NCI-H774 (cell line): Measurements from ENCODE around the gene SLC4A2.
A peak's percentile ranks its signal among the peaks of the same experiment; 100 is the strongest.
"Not testable (repeated sequence)": the region's sequence is repeated elsewhere in the genome, so short reads cannot be mapped to it uniquely, and the experiment has no call there.

Experiments used
- DNase-seq: peaks from one replicate; lab custom pipeline; 2025; lab: John Stamatoyannopoulos, UW

SLC4A2 gene, protein sequence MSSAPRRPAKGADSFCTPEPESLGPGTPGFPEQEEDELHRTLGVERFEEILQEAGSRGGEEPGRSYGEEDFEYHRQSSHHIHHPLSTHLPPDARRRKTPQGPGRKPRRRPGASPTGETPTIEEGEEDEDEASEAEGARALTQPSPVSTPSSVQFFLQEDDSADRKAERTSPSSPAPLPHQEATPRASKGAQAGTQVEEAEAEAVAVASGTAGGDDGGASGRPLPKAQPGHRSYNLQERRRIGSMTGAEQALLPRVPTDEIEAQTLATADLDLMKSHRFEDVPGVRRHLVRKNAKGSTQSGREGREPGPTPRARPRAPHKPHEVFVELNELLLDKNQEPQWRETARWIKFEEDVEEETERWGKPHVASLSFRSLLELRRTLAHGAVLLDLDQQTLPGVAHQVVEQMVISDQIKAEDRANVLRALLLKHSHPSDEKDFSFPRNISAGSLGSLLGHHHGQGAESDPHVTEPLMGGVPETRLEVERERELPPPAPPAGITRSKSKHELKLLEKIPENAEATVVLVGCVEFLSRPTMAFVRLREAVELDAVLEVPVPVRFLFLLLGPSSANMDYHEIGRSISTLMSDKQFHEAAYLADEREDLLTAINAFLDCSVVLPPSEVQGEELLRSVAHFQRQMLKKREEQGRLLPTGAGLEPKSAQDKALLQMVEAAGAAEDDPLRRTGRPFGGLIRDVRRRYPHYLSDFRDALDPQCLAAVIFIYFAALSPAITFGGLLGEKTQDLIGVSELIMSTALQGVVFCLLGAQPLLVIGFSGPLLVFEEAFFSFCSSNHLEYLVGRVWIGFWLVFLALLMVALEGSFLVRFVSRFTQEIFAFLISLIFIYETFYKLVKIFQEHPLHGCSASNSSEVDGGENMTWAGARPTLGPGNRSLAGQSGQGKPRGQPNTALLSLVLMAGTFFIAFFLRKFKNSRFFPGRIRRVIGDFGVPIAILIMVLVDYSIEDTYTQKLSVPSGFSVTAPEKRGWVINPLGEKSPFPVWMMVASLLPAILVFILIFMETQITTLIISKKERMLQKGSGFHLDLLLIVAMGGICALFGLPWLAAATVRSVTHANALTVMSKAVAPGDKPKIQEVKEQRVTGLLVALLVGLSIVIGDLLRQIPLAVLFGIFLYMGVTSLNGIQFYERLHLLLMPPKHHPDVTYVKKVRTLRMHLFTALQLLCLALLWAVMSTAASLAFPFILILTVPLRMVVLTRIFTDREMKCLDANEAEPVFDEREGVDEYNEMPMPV

DNA sequence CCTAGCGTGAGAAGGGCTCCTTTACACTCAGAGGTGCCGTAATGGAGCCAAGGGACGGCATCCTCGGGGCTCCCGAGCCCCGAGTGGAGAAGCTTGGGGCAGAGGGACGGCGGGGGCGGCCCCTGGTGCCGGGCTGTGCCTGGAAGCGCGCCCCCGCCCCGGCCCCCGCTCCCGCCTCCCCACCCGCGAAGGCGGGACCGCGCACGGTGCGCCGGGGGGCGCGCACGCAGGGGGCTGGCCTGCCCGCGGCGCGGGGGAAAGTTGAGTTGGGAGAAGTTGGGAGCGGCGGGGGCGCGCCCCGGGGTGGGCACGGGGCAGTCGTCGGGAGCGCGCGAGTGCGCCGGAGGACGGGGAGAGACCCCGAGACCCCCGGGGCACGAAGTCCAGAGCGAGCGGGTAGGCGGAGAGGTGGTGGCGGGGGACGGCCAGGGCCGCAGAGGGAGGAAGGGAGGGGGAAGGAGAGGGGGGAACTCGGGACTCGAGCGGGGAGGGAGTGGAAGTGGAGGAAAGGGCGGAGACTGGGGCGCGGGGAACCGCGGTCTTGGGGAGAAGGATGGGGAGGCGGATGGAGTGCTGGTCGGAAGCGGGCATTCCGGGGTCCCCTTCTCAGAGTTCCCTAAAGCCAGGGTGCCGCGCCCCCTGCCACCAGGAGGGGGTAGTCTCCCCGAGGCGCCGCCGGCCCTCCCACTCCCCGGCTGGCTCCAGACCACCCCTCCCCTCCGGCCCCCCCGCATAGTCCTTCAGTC, at the start of gene SLC4A2:
Gene SLC4A2 (plus strand): TSS at position 223 of the 746 bp plus-strand sequence. CDS start 2,399 bp downstream, outside the sequence.
- DNase-seq = peak; percentile 80

DNA sequence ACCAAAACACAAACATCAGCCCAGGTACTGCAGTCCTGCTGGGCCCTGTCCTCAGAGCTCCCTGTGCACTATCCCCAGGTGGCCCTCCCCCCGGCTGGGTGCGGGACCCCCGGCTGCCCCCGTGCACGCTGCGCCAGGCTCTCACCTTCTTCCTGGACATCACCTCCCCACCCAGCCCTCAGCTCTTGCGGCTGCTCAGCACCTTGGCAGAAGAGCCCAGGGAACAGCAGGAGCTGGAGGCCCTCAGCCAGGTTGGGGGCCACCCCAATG, 49.4 kb upstream of the SLC4A2 start:
- DNase-seq = no peak

DNA sequence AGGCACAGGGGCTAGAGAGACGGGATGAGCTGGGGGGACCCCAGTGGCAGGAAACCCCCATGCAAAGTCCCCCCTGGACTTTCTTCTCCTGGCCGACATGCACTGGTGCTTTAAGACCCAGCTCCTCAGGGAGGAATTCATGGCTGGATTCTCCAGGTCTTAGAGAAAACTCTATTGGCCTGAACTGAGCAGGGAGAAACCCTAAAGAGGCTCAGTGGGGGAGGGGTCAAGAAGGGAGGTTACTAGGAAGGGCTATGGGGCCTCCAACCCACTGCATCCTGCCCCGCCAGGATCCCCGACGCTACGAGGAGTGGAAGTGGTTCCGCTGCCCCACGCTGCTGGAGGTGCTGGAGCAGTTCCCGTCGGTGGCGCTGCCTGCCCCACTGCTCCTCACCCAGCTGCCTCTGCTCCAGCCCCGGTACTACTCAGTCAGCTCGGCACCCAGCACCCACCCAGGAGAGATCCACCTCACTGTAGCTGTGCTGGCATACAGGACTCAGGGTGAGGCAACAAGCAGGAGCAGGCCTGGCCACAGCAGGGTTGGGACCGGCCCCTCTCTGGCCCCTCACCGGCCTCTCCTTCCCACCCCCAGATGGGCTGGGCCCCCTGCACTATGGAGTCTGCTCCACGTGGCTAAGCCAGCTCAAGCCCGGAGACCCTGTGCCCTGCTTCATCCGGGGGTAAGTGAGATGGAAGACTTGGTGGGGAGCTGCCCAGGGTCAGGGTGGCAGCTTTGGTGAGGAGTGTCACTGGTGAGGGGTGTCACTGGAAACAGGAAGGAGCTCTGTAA, 48.9 kb upstream of the SLC4A2 start:
- no peak for DNase-seq

DNA sequence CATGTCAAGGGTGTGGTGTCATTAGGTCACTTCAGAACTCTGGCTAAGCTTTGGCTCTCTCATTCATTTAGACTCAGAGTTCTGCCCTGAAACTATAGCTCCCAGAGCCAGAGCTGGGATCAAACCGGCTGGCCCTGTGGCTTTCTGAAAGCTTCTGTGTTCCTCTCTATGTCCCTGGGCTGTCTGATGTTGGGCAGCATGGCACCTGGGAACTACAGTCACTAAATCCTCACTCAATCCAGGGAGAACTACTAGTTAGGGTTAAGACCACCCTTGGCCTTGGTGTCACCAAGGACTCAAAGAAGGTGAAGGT, 48.3 kb upstream of the SLC4A2 start:
- DNase-seq = no peak

DNA sequence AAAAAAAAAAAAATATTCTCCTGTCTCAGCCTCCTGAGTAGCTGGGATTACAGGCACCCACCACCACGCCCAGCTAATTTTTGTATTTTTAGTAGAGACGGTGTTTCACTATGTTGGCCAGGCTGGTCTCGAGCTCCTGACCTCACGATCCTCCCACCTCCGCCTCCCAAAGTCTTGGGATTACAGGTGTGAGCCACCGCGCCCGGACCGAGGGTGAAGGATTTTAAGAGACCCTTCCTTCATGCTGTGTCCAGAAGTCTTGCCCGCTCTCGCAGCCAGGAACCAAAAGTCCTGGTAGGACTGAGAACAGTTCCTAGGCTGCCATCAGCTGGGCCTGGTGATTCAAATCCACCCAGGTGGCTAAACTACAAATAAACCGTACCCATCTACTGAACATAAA, 47.8 kb upstream of the SLC4A2 start:
- DNase-seq = not testable (repeated sequence)

DNA sequence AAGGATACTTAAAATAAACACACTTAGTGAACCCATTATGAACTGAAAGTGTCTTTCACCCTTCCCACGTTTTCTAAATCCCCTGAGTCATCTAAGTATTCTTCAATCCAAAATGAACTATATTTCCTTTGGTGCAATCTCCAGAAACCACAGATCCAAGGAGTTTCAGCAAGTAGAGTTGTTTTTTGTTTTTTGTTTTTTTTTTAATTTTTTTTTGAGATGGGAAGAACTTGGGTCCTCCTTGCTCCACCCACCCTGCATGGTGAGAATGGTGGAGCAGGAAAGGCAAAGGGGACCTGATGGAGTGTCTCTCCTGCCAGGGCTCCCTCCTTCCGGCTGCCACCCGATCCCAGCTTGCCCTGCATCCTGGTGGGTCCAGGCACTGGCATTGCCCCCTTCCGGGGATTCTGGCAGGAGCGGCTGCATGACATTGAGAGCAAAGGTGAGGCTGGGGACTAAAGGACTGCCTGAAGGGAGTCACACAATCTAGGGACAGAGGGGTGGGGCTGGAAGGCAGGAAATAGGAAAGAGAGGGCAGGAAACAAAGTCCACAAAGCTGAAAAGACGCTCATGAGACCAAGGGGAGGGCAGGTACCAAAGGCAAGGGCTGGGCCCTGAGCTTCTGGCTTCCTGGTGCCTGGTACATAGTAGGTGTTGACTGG, 47.2 kb upstream of the SLC4A2 start:
- DNase-seq = no peak

DNA sequence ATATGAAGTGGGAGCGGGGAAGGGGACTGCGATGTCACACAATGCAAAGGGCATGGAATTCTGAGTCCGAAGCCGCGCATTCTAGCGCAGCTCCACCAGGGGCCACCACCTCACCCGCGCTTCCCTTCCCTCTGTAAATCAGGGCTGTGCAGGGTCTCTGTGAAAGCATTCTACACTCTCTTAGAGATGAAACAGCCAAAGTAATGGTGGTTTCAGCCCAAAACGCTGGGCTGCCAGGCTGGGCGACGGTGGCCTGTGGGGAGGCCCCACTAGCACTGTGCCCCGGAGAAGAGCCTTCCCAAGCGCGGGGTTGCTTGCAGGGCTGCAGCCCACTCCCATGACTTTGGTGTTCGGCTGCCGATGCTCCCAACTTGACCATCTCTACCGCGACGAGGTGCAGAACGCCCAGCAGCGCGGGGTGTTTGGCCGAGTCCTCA, 46.5 kb upstream of the SLC4A2 start:
- no peak for DNase-seq

DNA sequence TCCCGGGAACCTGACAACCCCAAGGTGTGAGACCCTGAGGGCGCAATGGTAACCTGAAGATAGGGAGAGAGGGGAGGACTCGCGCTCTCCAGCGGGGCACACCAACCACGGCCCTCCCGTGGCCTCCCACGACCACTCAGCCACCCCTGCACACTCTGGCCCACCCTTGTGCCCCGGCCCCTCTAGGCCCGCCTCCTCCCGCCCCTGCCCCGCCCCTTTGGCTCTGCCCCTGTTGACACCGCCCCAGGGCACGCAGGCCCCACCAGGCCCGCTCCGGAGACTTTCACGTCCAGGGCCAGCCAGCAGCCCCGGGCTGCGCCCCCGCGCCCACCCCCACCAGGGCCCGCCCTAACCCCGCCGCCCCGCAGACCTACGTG, 46.0 kb upstream of the SLC4A2 start:
- no peak for DNase-seq

DNA sequence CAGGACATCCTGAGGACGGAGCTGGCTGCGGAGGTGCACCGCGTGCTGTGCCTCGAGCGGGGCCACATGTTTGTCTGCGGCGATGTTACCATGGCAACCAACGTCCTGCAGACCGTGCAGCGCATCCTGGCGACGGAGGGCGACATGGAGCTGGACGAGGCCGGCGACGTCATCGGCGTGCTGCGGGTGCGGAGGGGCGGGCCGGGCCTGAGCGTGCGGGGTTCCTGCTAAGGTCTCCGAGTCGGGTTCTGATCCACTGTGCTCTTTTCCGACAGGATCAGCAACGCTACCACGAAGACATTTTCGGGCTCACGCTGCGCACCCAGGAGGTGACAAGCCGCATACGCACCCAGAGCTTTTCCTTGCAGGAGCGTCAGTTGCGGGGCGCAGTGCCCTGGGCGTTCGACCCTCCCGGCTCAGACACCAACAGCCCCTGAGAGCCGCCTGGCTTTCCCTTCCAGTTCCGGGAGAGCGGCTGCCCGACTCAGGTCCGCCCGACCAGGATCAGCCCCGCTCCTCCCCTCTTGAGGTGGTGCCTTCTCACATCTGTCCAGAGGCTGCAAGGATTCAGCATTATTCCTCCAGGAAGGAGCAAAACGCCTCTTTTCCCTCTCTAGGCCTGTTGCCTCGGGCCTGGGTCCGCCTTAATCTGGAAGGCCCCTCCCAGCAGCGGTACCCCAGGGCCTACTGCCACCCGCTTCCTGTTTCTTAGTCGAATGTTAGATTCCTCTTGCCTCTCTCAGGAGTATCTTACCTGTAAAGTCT, 45.5 kb upstream of the SLC4A2 start:
- DNase-seq = no peak

DNA sequence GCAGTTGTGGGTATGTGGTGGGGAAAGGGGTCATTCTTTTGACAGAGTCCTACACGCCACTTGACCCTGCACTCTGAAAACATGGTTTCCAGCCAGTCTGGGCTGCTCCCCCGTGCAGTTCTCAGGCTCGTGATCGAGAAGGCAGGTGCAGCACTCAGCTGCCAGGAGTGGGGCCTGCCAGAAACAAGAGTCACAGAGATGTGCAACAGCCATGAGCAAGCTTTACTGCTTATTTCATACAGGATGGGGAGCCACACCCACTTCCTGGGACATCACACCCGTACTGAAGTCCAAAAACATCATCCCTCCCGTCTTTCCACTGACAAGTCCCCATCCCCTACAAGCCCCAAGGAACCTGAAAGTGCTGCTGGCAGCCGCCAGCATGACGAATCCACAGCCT, 44.4 kb upstream of the SLC4A2 start:
- DNase-seq = peak; percentile 6

DNA sequence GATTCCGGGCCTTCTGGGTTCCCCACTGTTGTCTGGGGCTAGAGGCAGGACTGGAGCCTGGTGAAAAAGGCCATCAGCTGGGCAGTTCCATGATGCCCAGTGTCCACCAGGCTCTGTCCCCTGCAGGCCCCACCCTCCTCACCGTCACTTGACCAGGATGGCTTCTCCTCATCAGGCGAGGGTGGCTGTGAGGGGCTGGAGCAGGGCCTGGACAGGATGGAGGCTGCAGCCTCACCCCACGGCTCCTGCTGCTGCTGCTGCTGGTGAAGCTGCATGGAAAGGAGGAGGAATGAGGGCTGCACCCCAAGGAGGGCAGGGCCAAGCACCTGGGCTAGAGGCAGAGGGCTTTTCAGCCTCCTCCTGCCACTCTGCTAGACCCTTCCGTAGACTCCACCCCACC, 43.4 kb upstream of the SLC4A2 start:
- no peak for DNase-seq

DNA sequence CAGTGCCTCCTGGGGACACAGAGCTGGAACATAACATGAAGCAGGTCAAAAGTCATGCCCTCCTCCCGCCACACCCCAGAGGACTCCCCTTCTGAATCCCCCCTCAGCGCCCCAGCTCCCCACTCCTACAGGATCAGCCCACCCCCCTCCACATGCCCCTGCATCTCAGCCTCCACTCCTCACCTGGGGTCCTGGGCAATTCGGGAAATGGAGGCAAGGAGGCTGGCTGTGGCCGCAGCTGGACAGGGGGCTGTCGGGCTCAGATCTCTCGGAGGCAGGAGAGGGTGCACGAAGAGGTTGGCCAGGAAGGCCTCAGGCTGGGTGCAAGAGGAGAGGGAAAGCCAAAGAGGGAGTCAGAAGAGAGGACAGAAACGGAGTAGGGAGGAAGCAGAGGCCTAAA, 42.9 kb upstream of the SLC4A2 start:
- DNase-seq = no peak

DNA sequence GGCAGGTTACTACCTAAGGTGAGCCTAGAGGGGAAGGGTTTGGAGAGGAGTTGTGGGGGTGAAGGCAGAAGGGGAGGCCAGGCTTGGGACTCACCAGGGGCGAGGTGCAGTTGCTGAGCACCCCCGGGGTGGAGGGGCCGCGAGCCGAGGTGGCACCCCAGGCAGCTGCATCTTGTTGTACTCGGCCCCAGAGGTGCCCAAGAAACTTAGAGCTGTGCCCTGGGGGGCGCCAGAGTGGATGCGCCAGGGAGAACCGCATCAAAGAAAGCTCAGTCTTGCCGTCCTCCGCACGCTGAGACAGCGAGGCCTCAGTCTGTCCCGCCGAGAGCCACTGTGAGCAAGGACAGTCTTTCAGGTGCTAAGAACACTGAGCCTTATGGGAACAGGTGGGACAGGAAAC, 42.4 kb upstream of the SLC4A2 start:
- no peak for DNase-seq

DNA sequence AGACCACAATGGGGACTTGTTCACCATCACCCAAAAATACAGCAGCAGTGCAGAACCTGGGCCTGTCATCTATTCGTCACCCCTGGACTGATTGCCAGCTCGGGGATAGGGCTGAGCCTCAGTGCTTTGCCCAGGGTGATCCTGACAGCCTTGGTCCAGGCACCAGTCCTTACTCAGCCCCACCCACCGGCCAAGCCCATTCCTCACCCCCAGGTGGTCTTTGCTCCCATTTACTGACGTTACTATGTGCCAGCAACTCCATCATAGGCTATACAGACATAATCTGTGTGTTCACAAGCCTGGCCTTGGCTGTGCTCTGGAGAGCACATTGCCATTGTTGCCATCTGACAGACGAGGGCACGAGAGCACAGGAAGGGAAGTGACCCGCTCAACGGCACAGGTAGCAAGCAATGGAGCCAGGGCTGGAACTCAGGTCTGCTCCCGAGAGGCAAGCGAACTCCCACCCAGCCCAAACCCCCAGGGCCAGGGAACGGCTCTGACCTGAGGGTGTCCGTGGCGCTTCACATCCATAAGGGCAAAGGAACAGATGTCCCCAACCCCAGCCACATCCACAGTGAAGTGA, 41.9 kb upstream of the SLC4A2 start:
- no peak for DNase-seq

DNA sequence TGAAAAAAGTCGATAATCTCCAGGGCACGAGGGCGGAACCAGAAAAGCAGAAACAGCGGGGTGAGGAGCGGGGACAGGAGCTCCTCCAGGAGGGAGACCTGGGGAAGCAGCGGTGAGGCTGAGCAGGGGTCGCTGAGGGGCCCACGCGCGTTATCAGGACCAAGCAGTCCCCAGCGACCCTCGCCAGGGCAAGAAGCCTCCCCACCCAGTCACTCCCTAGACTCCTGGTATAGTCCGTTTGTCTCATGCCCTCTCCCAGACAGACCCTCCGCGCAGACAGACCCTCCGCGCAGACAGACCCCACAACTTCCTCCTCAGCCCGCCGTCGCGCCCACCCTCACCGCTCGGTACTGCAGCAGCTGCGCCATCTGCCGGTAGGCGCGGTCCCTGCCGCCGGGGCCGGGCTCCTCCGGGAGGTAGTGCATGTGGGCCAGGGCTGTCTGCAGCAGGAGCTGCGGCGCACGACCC, 41.4 kb upstream of the SLC4A2 start:
- DNase-seq = peak; percentile 29

DNA sequence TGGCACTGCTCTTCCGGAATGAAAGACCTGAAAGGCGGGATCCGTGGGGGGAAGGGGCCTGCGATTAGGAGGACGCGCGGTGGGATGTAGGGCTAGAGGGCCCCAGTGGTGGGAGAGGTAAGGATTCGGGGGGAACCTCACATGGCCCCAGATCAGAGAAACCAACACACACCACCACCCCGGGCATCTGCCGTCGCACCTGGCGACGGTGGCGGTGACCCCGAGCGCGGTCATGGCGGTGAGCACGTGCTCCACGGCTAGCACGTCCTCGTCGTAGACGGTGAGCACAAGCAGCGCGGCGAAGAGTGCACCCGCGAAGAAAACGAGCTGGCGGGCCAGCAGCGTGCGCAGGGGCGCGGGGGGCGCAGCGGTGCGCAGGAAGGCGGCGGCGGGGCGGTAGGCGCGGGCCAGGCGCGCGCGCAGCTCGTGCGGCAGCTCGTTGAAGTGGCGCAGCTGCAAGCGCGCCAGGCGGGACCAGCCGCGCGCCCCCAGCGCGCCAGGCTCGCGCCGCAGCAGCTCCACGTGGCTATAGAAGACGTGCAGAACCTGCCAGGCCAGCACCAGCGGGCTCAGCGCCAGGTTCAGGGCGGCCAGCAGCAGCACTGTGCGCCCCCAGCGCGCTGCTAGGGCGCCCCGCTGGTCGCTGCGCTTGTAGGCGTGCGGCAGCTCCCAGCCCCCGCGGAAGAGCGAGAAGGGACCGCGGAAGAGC, 40.8 kb upstream of the SLC4A2 start:
- peak; percentile 45 for DNase-seq

DNA sequence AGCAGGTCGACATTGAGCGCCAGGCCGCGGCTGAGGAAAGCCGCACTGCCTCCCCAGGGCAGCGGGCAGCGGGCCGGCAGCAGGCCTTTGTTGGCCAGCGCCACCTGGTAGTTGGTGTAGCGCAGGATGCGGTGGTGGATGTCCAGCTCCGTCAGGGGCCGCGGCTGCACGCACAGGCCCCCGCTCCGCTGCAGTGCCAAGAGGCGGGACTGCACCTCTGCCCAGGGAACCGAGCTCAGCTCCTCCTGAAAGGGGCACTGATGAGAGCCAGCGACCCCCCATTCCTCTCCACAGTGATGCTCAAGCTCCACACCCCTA, 40.3 kb upstream of the SLC4A2 start:
- no peak for DNase-seq

DNA sequence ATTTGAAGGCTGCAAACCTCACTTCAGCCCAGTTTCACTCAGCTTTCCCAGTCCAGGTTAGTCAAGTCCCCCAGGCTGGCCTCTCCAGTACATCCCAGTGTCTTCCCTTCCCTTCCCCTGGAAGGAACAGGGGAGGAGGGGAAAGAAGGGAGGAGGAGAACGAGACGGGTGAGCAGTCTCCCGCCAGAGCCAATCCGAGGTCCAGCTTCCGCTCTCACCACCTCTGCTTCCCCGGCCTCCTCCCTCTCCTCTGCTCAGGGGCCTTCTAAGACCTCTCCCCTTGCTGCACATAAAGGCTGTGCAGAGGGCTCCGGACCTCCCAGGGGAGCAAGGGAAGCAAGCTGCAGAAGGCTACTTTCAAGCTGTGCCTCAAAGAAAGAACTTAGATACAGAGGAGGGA, 39.2 kb upstream of the SLC4A2 start:
- no peak for DNase-seq

DNA sequence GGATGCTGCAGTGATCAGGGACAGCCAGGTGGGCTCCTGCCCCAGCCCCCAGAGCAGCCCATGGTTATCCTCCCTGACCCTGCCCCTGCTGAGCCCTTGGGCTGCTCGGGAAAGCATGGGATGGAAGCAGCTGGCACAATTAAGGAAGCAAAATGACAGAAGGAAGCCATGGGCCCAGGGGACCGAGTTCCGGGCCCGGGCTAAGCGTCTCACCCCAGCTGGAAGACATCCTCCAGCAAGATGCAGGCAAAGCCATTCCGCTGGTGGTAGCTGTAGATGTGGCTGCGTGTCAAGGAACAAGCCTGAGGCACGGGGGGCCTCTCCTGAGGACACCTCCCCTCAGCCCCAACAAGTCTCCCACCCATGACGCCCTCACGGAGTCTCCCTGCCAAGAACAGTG, 36.2 kb upstream of the SLC4A2 start:
- no peak for DNase-seq
